ENCODE data around the gene GRIN3B. TPM values are rescaled to one million over a fixed set of nuclear protein-coding genes. Genes with fewer than 3 reads are reported as not detected.

Gene GRIN3B
- total and polyA plus RNA-seq, 10 of the 15 experiments (the other 5 are each of a cell fraction or from before 2014, with no cell fraction given): 0.15 TPM; not detected in 9

DNA sequence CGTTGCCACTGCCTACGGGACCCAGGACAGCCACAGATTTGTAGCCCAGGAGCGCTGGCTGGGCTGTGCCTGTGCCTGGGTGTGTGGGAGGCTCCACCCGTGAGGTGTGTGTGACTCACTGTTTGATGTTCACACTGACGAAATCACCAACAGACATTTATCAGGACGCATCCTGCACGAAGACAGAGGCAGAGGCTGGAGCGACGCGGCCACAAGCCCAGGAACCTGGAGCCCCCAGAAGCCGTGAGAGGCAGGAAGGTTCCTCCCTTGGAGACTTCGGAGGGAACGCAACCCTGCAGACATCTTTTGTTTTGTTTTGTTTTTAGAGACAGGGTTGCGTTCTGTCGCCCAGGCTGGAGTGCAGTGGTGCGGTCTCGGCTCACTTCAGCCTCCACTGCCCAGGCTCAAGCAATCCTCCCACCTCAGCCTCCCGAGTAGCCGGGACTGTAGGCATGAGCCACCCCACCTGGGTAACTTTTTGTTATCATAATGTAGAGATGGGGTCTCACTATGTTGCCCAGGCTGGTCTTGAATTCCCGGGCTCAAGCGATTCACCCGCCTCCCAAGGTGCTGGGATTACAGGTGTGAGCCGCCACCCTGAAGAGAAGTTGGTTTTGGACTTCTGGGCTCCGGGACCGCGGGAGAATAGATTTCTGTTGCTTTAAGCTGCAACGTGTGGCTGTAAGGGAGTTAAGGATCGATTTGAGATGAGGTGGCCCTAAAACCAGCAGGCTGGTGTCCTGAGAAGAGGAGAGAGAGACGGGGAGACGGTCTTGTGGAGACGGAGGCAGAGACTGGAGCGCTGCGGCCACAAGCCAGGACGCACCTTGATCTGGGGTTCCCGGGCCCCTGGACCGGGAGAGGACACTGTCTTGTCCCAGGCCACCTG is 41.0 kb upstream of the GRIN3B start:
- no TSS peak for BruUV-seq (replicated peaks)
- in situ Hi-C loops (cut with MboI): no loop called here
- no peak overlapping the region for H2AFZ ChIP-seq (ENCODE audit: control insufficient read depth, low read depth, low read length)
- ChIA-PET RAD21 (ENCODE audit: unreplicated experiment) (no interaction called here), SMC1A (ENCODE audit: uncharacterized antibody, unreplicated experiment) (no interaction called here), POLR2A (no interaction called here), CTCF (interaction anchor here (0.8 kb wide), 1 partner anchor 10 kb away, joined by 3 read pairs; no protein-coding TSS in a partner anchor)
- peaks cover 14% of the 10 kb centered on the region for H3K4me1 ChIP-seq (ENCODE audit: control insufficient read depth, insufficient read depth, low read length)
- TF ChIP-seq, protein P1, sequence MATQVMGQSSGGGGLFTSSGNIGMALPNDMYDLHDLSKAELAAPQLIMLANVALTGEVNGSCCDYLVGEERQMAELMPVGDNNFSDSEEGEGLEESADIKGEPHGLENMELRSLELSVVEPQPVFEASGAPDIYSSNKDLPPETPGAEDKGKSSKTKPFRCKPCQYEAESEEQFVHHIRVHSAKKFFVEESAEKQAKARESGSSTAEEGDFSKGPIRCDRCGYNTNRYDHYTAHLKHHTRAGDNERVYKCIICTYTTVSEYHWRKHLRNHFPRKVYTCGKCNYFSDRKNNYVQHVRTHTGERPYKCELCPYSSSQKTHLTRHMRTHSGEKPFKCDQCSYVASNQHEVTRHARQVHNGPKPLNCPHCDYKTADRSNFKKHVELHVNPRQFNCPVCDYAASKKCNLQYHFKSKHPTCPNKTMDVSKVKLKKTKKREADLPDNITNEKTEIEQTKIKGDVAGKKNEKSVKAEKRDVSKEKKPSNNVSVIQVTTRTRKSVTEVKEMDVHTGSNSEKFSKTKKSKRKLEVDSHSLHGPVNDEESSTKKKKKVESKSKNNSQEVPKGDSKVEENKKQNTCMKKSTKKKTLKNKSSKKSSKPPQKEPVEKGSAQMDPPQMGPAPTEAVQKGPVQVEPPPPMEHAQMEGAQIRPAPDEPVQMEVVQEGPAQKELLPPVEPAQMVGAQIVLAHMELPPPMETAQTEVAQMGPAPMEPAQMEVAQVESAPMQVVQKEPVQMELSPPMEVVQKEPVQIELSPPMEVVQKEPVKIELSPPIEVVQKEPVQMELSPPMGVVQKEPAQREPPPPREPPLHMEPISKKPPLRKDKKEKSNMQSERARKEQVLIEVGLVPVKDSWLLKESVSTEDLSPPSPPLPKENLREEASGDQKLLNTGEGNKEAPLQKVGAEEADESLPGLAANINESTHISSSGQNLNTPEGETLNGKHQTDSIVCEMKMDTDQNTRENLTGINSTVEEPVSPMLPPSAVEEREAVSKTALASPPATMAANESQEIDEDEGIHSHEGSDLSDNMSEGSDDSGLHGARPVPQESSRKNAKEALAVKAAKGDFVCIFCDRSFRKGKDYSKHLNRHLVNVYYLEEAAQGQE (IDR thresholded peaks at IDR 0.05; ENCODE audit: low read depth, low read length): no peak
- 0 out of 2 replicates have a peak, but pooled peaks have one; percentile 17 for TF ChIP-seq POLR2A (IDR thresholded peaks at IDR 0.05; ENCODE audit: low read depth, low read length)
- H3K36me3 ChIP-seq (ENCODE audit: control insufficient read depth in 2 of 2, insufficient read depth in 2 of 2, low read length in 1 of 2): peaks cover 11 to 42% of the 10 kb centered on the region in 2 experiments
- H4K20me1 ChIP-seq (ENCODE audit: control insufficient read depth, insufficient read depth): peaks cover 3% of the 10 kb centered on the region; the same call in 1 of the 2 replicates
- H3K79me2 ChIP-seq (ENCODE audit: control insufficient read depth, insufficient read depth, low read length): peaks cover 19% of the 10 kb centered on the region
- no peak overlapping the region for H3K4me2 ChIP-seq (ENCODE audit: control insufficient read depth, insufficient read depth)
- DNase-seq (ENCODE audit: low read depth, low spot score): no peak
- no peak overlapping the region for H3K4me3 ChIP-seq
- no peak for FAIRE-seq
- H3K27ac ChIP-seq (ENCODE audit: control insufficient read depth, insufficient read depth): no peak overlapping the region
- no peak overlapping the region for H3K9ac ChIP-seq (ENCODE audit: control insufficient read depth, insufficient read depth, low read length)
- no peaks in the 10 kb centered on the region; the same call in 2 of the 3 replicates for H3K9me3 ChIP-seq (replicated peaks; ENCODE audit: control insufficient read depth, insufficient read depth, low read length)
- 93% methylated on average over 36 of the region's 36 CpGs for WGBS (ENCODE audit: insufficient coverage, insufficient replicate concordance, low lambda C conversion rate, missing lambda C conversion rate)
- H3K27me3 ChIP-seq (replicated peaks in 1 of 2; ENCODE audit: control insufficient read depth in 2 of 2, insufficient read depth in 2 of 2, low read length in 1 of 2): no peaks in the 10 kb centered on the region
- ATAC-seq: no peak
- intact Hi-C loops (cut with micrococcal nuclease; ENCODE audit: unreplicated experiment): no loop called here

All from GM12878 (cell line).